SU-DHL-6 (cell line): Measurements from ENCODE around the gene HRNR.
"Not testable (repeated sequence)": the region's sequence is repeated elsewhere in the genome, so short reads cannot be mapped to it uniquely, and the experiment has no call there.

Experiments
- EZH2phosphoT487 ChIP-seq: fragments of 200-600 bp; sonication (generic), shearing (Covaris generic); conservative IDR thresholded peaks from 2 replicates; pipeline ENCODE4 v1.6.1; 2018; ENCODE audit warnings: mild to moderate bottlenecking, antibody characterized with exemption, low read length, moderate library complexity, mixed read lengths
- TF ChIP-seq, protein P1 (sequence below): fragments of 200-600 bp; sonication (generic); IDR thresholded peaks from one replicate; pipeline ENCODE4 v1.5.1; 2017; ENCODE audit warnings: antibody characterized with exemption, mild to moderate bottlenecking, low read length, moderate library complexity; ENCODE audit not compliant: insufficient read depth, poor library complexity, severe bottlenecking

DNA sequence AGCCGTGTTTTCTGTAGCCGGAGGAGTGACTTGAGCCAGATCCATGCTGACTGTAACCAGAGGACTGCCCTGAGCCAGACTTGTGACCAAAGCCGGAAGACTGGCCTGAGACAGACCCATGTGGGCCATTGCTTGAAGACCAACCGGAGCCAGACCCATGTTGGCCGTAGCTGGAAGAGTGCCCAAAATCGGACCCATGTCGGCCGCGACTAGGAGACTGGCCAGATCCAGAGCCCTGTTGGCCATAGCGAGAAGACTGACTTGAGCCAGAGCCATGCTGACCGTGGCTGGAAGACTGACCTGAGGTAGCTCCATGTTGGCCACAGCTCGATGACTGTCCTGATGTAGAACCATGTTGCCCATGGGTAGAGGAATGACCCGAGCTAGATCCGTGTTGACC is 4.6 kb downstream of the HRNR start:
- TF ChIP-seq, protein P1, sequence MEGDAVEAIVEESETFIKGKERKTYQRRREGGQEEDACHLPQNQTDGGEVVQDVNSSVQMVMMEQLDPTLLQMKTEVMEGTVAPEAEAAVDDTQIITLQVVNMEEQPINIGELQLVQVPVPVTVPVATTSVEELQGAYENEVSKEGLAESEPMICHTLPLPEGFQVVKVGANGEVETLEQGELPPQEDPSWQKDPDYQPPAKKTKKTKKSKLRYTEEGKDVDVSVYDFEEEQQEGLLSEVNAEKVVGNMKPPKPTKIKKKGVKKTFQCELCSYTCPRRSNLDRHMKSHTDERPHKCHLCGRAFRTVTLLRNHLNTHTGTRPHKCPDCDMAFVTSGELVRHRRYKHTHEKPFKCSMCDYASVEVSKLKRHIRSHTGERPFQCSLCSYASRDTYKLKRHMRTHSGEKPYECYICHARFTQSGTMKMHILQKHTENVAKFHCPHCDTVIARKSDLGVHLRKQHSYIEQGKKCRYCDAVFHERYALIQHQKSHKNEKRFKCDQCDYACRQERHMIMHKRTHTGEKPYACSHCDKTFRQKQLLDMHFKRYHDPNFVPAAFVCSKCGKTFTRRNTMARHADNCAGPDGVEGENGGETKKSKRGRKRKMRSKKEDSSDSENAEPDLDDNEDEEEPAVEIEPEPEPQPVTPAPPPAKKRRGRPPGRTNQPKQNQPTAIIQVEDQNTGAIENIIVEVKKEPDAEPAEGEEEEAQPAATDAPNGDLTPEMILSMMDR = not testable (repeated sequence)
- not testable (repeated sequence) for TF ChIP-seq EZH2phosphoT487
